Vagina (tissue), 2 donors: ENCODE data around the gene MAT1A.
"Not testable (repeated sequence)": the region's sequence is repeated elsewhere in the genome, so short reads cannot be mapped to it uniquely, and the experiment has no call there.

Experiments used
- CTCF ChIP-seq, 3 experiments: fragments of 450-650 bp in 2 of 3; fragments of 200-600 bp in 1 of 3; sonication (generic) in 1 of 3; IDR thresholded peaks; one replicate each; pipeline ENCODE4 v1.5.1; 2017 to 2019; ENCODE audit warnings: antibody characterized with exemption in 3 of 3, mild to moderate bottlenecking in 2 of 3, moderate library complexity in 2 of 3
- POLR2A ChIP-seq, 2 donors: fragments of 450-650 bp; IDR thresholded peaks; one replicate each; pipeline ENCODE4 v1.6.1; 2017; ENCODE audit warnings: antibody characterized with exemption in 2 of 2, mild to moderate bottlenecking in 2 of 2, moderate library complexity in 2 of 2

- TF ChIP-seq CTCF, POLR2A (IDR thresholded peaks at IDR 0.05): not testable (repeated sequence)
Observed at GRCh38 chr10:80223031-80223419, 66.4 kb downstream of the MAT1A start.
